Right lobe of liver (tissue), 4 donors: Measurements from ENCODE around the gene FANK1.
"Not testable (repeated sequence)": the region's sequence is repeated elsewhere in the genome, so short reads cannot be mapped to it uniquely, and the experiment has no call there.

Experiments used
- CTCF ChIP-seq, 4 donors: fragments of 200-600 bp in 3 of 4; fragments of 450-650 bp in 1 of 4; IDR thresholded peaks; one replicate each; pipeline versions ENCODE4 v1.5.1 to v1.8.0; 2016 to 2022; ENCODE audit warnings: antibody characterized with exemption in 4 of 4, mild to moderate bottlenecking in 2 of 4
- POLR2A ChIP-seq: fragments of 450-650 bp; IDR thresholded peaks from one replicate; pipeline ENCODE4 v1.6.1; 2017; ENCODE audit warnings: antibody characterized with exemption, mild to moderate bottlenecking
- donor health status: DM: no; HTN: no; CAD: no.
- donor health status: DM: no; HTN: no; CAD: no.
- donor health status: DM: no; HTN: yes; CAD: no.

- not testable (repeated sequence) for TF ChIP-seq POLR2A; CTCF (IDR thresholded peaks at IDR 0.05)
Measured at GRCh38 chr10:125921643-125922306, 25.4 kb downstream of the FANK1 start.
